Gastrocnemius medialis (tissue), 4 donors: Measurements from ENCODE around the gene PABPN1L.

Source experiments
- CTCF ChIP-seq, 5 experiments: fragments of 450-650 bp in 3 of 5; fragments of 200-600 bp in 2 of 5; sonication (generic) in 2 of 5; IDR thresholded peaks in 4 of 5; conservative IDR thresholded peaks in 1 of 5; 1 replicate in 4 of 5; 2 replicates in 1 of 5; pipeline ENCODE4 v1.5.1; 2016 to 2019; ENCODE audit warnings: antibody characterized with exemption in 5 of 5, mild to moderate bottlenecking in 3 of 5, moderate library complexity in 3 of 5
- POLR2A ChIP-seq, 2 donors: fragments of 450-650 bp; IDR thresholded peaks; one replicate each; pipeline ENCODE4 v1.6.1; 2017; ENCODE audit warnings: antibody characterized with exemption in 2 of 2, mild to moderate bottlenecking in 2 of 2, moderate library complexity in 2 of 2

GRCh38 chr16:88834670-88835069 is 31.8 kb downstream of the PABPN1L start:
- TF ChIP-seq CTCF (IDR thresholded peaks at IDR 0.05 in 4 of 5, conservative IDR thresholded peaks at IDR 0.05 in 1 of 5) (no peak), POLR2A (IDR thresholded peaks at IDR 0.05) (no peak)
